Parathyroid adenoma (tissue), 2 donors: ENCODE data around the gene PCDH15.
A peak's percentile ranks its signal among the peaks of the same experiment; 100 is the strongest.

Experiments used
- H2AFZ ChIP-seq: fragments of 300-600 bp; sonication (generic); one replicate; pipeline ENCODE4 v1.7.0; 2017; ENCODE audit warnings: antibody characterized with exemption, mild to moderate bottlenecking
- H3K27ac ChIP-seq: fragments of 300-600 bp; sonication (generic); one replicate; pipeline ENCODE4 v1.7.0; 2017
- H3K27me3 ChIP-seq: fragments of 300-600 bp; sonication (generic); one replicate; pipeline ENCODE4 v1.7.0; 2017; ENCODE audit warnings: low read length; ENCODE audit not compliant: control insufficient read depth, insufficient read depth
- H3K36me3 ChIP-seq: fragments of 300-600 bp; sonication (generic); one replicate; pipeline ENCODE4 v1.7.0; 2017; ENCODE audit warnings: low read length; ENCODE audit not compliant: control insufficient read depth, insufficient read depth
- H3K4me1 ChIP-seq: fragments of 300-600 bp; sonication (generic); one replicate; pipeline ENCODE4 v1.7.0; 2017; ENCODE audit warnings: control low read depth
- H3K4me2 ChIP-seq: fragments of 300-600 bp; sonication (generic); one replicate; pipeline ENCODE4 v1.7.0; 2017; ENCODE audit warnings: low read length
- H3K4me3 ChIP-seq: fragments of 300-600 bp; sonication (generic); one replicate; pipeline ENCODE4 v1.7.0; 2017; ENCODE audit warnings: low read depth, low read length
- H3K79me2 ChIP-seq: fragments of 300-600 bp; sonication (generic); one replicate; pipeline ENCODE4 v1.7.0; 2017; ENCODE audit warnings: control low read depth
- H3K9ac ChIP-seq: fragments of 300-600 bp; sonication (generic); one replicate; pipeline ENCODE4 v1.7.0; 2017; ENCODE audit warnings: mild to moderate bottlenecking
- H3K9me3 ChIP-seq: fragments of 300-600 bp; sonication (generic); one replicate; pipeline ENCODE4 v1.7.0; 2017; ENCODE audit warnings: low read length; ENCODE audit not compliant: control insufficient read depth
- CTCF ChIP-seq: fragments of 300-600 bp; sonication (generic); IDR thresholded peaks from one replicate; pipeline ENCODE4 v1.7.0; 2017; ENCODE audit warnings: antibody characterized with exemption, mild to moderate bottlenecking
- donor health status: primary hyperparathyroidism.

PCDH15 gene

GRCh38 chr10:53864846-53865245, 936.2 kb downstream of the PCDH15 start:
- Histone ChIP-seq H3K4me1 (no peaks in the 10 kb centered on the region), H3K27me3 (no peaks in the 10 kb centered on the region)
- no peak for TF ChIP-seq CTCF

GRCh38 chr10:53852450-53853175, 948.4 kb downstream of the PCDH15 start:
- H3K9me3 ChIP-seq = no peaks in the 10 kb centered on the region
- H3K36me3 ChIP-seq = no peaks in the 10 kb centered on the region
- no peaks in the 10 kb centered on the region for H3K79me2 ChIP-seq
- no peaks in the 10 kb centered on the region for H3K27me3 ChIP-seq
- no peak overlapping the region for H3K4me3 ChIP-seq
- no peak for TF ChIP-seq CTCF
- H3K27ac ChIP-seq = no peak overlapping the region
- no peaks in the 10 kb centered on the region for H3K4me1 ChIP-seq
- H3K9ac ChIP-seq = no peak overlapping the region
- no peak overlapping the region for H2AFZ ChIP-seq
- no peak overlapping the region for H3K4me2 ChIP-seq

More at GRCh38 chr10:53864846-53865245, 936.2 kb downstream of the PCDH15 start:
- H3K36me3 ChIP-seq = no peaks in the 10 kb centered on the region
- no peak overlapping the region for H3K27ac ChIP-seq
- H3K9ac ChIP-seq = no peak overlapping the region
- no peaks in the 10 kb centered on the region for H3K79me2 ChIP-seq
- H3K4me3 ChIP-seq = no peak overlapping the region
- H3K9me3 ChIP-seq = no peaks in the 10 kb centered on the region
- no peak overlapping the region for H3K4me2 ChIP-seq
- H2AFZ ChIP-seq = no peak overlapping the region

GRCh38 chr10:53846809-53847208, 954.2 kb downstream of the PCDH15 start:
- Histone ChIP-seq H3K27me3 (no peaks in the 10 kb centered on the region), H3K4me2 (no peak overlapping the region), H3K27ac (no peak overlapping the region), H2AFZ (no peak overlapping the region), H3K79me2 (no peaks in the 10 kb centered on the region), H3K36me3 (no peaks in the 10 kb centered on the region), H3K4me1 (peaks cover 15% of the 10 kb centered on the region), H3K9ac (no peak overlapping the region), H3K4me3 (no peak overlapping the region), H3K9me3 (peaks cover 2% of the 10 kb centered on the region)
- TF ChIP-seq CTCF = no peak

- no peak for TF ChIP-seq CTCF
- no peaks in the 10 kb centered on the region for H3K79me2 ChIP-seq
- H3K9ac ChIP-seq = no peak overlapping the region
- H3K9me3 ChIP-seq = peaks cover 2% of the 10 kb centered on the region
- no peak overlapping the region for H2AFZ ChIP-seq
- H3K27me3 ChIP-seq = no peaks in the 10 kb centered on the region
- peaks cover 15% of the 10 kb centered on the region for H3K4me1 ChIP-seq
- peak overlapping the region; percentile 40 for H3K27ac ChIP-seq
- H3K4me3 ChIP-seq = peak overlapping the region; percentile 17
- H3K36me3 ChIP-seq = no peaks in the 10 kb centered on the region
- peak overlapping the region; percentile 31 for H3K4me2 ChIP-seq
Measured at GRCh38 chr10:53843736-53844362, 957.2 kb downstream of the PCDH15 start.
